Inflammatory macrophage (primary cell): ENCODE measurements around the gene ATG7.
"Not testable (repeated sequence)": the region's sequence is repeated elsewhere in the genome, so short reads cannot be mapped to it uniquely, and the experiment has no call there.

Source experiments
- DNase-seq, 2 donors: peaks; one replicate each; pipeline ENCODE4 v3.0.0-alpha.2; 2020 to 2022

The ATG7 gene

GRCh38 chr3:11576453-11576852 is 304.3 kb downstream of the ATG7 start:
- no peak for DNase-seq

- no peak for DNase-seq
Observed at GRCh38 chr3:11578169-11578568, 306.0 kb downstream of the ATG7 start.

GRCh38 chr3:11580645-11581044 is 308.4 kb downstream of the ATG7 start:
- DNase-seq = no peak

GRCh38 chr3:11581237-11582190 is 309.3 kb downstream of the ATG7 start:
- DNase-seq = no peak

- DNase-seq = peak; percentile 7 to 20
Observed at GRCh38 chr3:11582191-11582968, 310.2 kb downstream of the ATG7 start.

- no peak for DNase-seq
Observed at GRCh38 chr3:11583235-11583634, 311.0 kb downstream of the ATG7 start.

- no peak for DNase-seq
Observed at GRCh38 chr3:11583638-11584046, 311.4 kb downstream of the ATG7 start.

GRCh38 chr3:11584570-11584969 is 312.4 kb downstream of the ATG7 start:
- DNase-seq = no peak

- DNase-seq = no peak
Observed at GRCh38 chr3:11587766-11588165, 315.6 kb downstream of the ATG7 start.

GRCh38 chr3:11588338-11588737 is 316.1 kb downstream of the ATG7 start:
- DNase-seq = no peak

- no peak for DNase-seq
Observed at GRCh38 chr3:11588755-11589154, 316.6 kb downstream of the ATG7 start.

- no peak for DNase-seq
Observed at GRCh38 chr3:11589706-11590105, 317.5 kb downstream of the ATG7 start.

- DNase-seq = no peak
Observed at GRCh38 chr3:11591002-11591355, 318.8 kb downstream of the ATG7 start.

GRCh38 chr3:11591391-11592282 is 319.4 kb downstream of the ATG7 start:
- peak; percentile 51 to 62 for DNase-seq

- no peak for DNase-seq
Observed at GRCh38 chr3:11592445-11593298, 320.5 kb downstream of the ATG7 start.

- DNase-seq = no peak
Observed at GRCh38 chr3:11593318-11594034, 321.3 kb downstream of the ATG7 start.

- not testable (repeated sequence) for DNase-seq
Observed at GRCh38 chr3:11595024-11595423, 322.8 kb downstream of the ATG7 start.

GRCh38 chr3:11596387-11596786 is 324.2 kb downstream of the ATG7 start:
- DNase-seq = no peak

GRCh38 chr3:11600501-11601282 is 328.5 kb downstream of the ATG7 start:
- no peak for DNase-seq
